OCI-LY1 (cell line): ENCODE results near the gene NSF.
"Not testable (repeated sequence)": the region's sequence is repeated elsewhere in the genome, so short reads cannot be mapped to it uniquely, and the experiment has no call there.

Experiments
- EZH2 ChIP-seq: fragments of 200-600 bp; sonication (generic), shearing (Covaris generic); IDR thresholded peaks from 2 replicates; pipeline ENCODE4 v1.8.0; 2017; ENCODE audit warnings: borderline replicate concordance, mixed run types, mild to moderate bottlenecking, antibody characterized with exemption, low read length, moderate library complexity, mixed read lengths
- TF ChIP-seq, protein P1 (sequence below): fragments of 200-600 bp; sonication (generic), shearing (Covaris generic); IDR thresholded peaks from 2 replicates; pipeline ENCODE4 v1.5.1; 2017; ENCODE audit warnings: mild to moderate bottlenecking, antibody characterized with exemption, low read length, moderate library complexity, mixed read lengths

- TF ChIP-seq, protein P1, sequence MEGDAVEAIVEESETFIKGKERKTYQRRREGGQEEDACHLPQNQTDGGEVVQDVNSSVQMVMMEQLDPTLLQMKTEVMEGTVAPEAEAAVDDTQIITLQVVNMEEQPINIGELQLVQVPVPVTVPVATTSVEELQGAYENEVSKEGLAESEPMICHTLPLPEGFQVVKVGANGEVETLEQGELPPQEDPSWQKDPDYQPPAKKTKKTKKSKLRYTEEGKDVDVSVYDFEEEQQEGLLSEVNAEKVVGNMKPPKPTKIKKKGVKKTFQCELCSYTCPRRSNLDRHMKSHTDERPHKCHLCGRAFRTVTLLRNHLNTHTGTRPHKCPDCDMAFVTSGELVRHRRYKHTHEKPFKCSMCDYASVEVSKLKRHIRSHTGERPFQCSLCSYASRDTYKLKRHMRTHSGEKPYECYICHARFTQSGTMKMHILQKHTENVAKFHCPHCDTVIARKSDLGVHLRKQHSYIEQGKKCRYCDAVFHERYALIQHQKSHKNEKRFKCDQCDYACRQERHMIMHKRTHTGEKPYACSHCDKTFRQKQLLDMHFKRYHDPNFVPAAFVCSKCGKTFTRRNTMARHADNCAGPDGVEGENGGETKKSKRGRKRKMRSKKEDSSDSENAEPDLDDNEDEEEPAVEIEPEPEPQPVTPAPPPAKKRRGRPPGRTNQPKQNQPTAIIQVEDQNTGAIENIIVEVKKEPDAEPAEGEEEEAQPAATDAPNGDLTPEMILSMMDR = not testable (repeated sequence)
- TF ChIP-seq EZH2 = not testable (repeated sequence)
These were observed 12.7 kb downstream of the NSF start for GRCh38 chr17:46603125-46603524.
